ENCODE measurements around the gene JAZF1. TPM values are rescaled to one million over a fixed set of nuclear protein-coding genes. Genes with fewer than 3 reads are reported as not detected.

JAZF1 gene
- total RNA-seq, 4 donors from 2014 or later = 1.6 to 8.6 (median 5.3) TPM

DNA sequence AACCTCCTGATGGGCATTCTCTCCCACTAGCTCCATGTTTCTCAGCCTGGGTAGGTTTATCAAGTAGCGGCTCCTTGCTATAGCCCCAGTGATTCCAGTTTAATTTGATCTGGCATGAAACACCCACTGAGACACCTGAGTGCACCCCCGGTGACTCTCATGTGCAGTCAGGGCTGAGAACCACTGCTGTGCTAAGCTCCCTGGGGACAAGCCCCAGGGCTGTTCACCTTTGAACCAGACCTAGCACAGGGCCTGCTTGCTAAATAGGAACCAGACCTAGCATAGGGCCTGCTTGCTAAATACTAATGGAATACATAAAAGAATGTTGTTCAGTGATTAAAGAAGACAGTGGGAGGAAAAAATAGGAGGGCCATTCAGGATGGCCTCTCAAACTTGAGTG lies 167.6 kb downstream of the JAZF1 start:
- Histone ChIP-seq H3K27ac (no peak overlapping the region), H3K9me3 (no peaks in the 10 kb centered on the region), H3K4me1 (peaks cover 13 to 28% of the 10 kb centered on the region in 2 donors), H3K36me3 (no peaks in the 10 kb centered on the region), H3K4me3 (no peak overlapping the region), H3K27me3 (no peaks in the 10 kb centered on the region)
- ATAC-seq (no peak), DNase-seq (no peak)
- intact Hi-C loops (cut with DNase I; ENCODE audit: low total_unique reads) (no loop called here), in situ Hi-C loops (cut with MboI; ENCODE audit: low sequenced_read_pairs in 4 of 4) (loop anchor here in 3 of 4 donors (5.0 to 25.0 kb wide), 5 partner anchors 88 to 818 kb away; partner anchors contain the start of gene HOXA13 (in 1 of the 3))
- TF ChIP-seq, protein P1, sequence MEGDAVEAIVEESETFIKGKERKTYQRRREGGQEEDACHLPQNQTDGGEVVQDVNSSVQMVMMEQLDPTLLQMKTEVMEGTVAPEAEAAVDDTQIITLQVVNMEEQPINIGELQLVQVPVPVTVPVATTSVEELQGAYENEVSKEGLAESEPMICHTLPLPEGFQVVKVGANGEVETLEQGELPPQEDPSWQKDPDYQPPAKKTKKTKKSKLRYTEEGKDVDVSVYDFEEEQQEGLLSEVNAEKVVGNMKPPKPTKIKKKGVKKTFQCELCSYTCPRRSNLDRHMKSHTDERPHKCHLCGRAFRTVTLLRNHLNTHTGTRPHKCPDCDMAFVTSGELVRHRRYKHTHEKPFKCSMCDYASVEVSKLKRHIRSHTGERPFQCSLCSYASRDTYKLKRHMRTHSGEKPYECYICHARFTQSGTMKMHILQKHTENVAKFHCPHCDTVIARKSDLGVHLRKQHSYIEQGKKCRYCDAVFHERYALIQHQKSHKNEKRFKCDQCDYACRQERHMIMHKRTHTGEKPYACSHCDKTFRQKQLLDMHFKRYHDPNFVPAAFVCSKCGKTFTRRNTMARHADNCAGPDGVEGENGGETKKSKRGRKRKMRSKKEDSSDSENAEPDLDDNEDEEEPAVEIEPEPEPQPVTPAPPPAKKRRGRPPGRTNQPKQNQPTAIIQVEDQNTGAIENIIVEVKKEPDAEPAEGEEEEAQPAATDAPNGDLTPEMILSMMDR (IDR thresholded peaks at IDR 0.05 in 4 of 5, conservative IDR thresholded peaks at IDR 0.05 in 1 of 5) = no peak
- TF ChIP-seq POLR2A (IDR thresholded peaks at IDR 0.05) = no peak

DNA sequence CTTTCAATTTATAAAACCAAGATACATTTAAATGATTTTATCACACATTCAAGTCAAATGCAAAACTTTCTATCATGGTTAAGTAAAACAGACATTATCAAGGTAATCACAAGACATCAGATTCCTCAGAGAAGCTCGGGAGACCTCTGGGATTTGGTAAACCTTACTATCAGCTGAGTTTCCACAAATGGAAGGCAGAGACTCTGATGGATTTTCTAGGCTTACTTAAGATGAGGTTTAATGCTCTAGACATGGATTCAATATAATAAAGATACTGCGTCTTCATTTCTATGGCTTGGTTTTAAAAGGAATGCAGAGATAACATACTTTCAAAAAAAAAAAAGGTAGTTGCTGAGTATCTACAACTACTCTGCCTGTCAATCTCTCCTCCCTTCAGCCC lies 171.7 kb downstream of the JAZF1 start:
- Histone ChIP-seq H3K9me3 (no peaks in the 10 kb centered on the region), H3K27me3 (no peaks in the 10 kb centered on the region), H3K4me3 (no peak overlapping the region), H3K36me3 (no peaks in the 10 kb centered on the region), H3K27ac (no peak overlapping the region), H3K4me1 (peaks cover 19 to 36% of the 10 kb centered on the region in 2 donors)
- intact Hi-C loops (cut with DNase I; ENCODE audit: low total_unique reads) (loop anchor here (5.0 kb wide), 1 partner anchor 93 kb away; no protein-coding TSS in a partner anchor), in situ Hi-C loops (cut with MboI; ENCODE audit: low sequenced_read_pairs in 4 of 4) (loop anchor here in 1 of 4 donors (25.0 kb wide), 1 partner anchor 222 kb away; no protein-coding TSS in a partner anchor)
- ATAC-seq (no peak), DNase-seq (no peak)
- TF ChIP-seq, protein P1 (IDR thresholded peaks at IDR 0.05 in 4 of 5, conservative IDR thresholded peaks at IDR 0.05 in 1 of 5) = no peak
- TF ChIP-seq POLR2A (IDR thresholded peaks at IDR 0.05) = no peak

DNA sequence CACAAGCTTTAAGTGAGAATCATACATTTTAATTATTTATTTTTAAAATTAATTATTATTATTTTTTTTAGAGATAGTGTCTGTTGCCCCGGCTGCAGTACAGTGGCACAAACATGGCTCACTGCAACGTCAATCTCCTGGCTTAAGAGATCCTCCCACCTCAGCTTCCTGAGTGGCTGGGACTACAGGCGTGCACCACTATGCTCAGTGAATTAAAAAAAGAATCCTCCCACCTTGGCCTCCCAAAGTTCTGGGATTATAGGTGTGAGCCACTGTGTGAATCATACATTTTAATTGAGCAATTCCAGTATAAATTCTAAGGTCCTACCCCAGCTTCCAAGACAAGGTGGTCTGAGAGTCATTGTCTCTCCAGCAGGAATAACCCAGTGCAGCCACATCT lies 172.4 kb downstream of the JAZF1 start:
- Histone ChIP-seq H3K27ac (no peak overlapping the region), H3K9me3 (no peaks in the 10 kb centered on the region), H3K4me1 (peaks cover 19 to 36% of the 10 kb centered on the region in 2 donors), H3K36me3 (no peaks in the 10 kb centered on the region), H3K27me3 (no peaks in the 10 kb centered on the region), H3K4me3 (no peak overlapping the region)
- in situ Hi-C loops (cut with MboI; ENCODE audit: low sequenced_read_pairs in 4 of 4) = loop anchor here in 1 of 4 donors (25.0 kb wide), 1 partner anchor 221 kb away; no protein-coding TSS in a partner anchor
- DNase-seq (no peak), ATAC-seq (no peak)
- no peak for TF ChIP-seq POLR2A (IDR thresholded peaks at IDR 0.05)
- TF ChIP-seq, protein P1 (IDR thresholded peaks at IDR 0.05 in 4 of 5, conservative IDR thresholded peaks at IDR 0.05 in 1 of 5) = no peak
- intact Hi-C loops (cut with DNase I; ENCODE audit: low total_unique reads) = loop anchor here (5.0 kb wide), 1 partner anchor 94 kb away; no protein-coding TSS in a partner anchor

DNA sequence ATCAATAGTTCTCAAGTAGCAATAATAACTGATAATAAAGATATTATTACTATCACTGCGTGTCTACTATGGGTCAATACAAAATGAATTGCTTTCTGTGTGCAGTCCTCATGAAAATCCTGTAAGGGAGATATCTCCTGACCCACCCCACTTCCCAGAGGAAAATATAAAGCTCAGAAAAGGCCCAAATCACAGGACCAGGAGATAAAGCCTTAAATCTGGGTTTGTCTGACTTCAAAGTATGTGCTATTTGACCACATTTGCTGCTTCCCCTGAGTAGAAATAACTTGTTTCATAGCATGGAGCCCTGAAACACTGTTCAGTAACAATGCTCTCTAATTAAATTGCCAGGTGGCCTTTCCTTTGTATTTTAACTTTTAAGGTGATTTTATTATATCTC lies 174.1 kb downstream of the JAZF1 start:
- intact Hi-C loops (cut with DNase I; ENCODE audit: low total_unique reads) = loop anchor here (5.0 kb wide), 1 partner anchor 96 kb away; no protein-coding TSS in a partner anchor
- Histone ChIP-seq H3K4me3 (no peak overlapping the region), H3K27me3 (no peaks in the 10 kb centered on the region), H3K36me3 (no peaks in the 10 kb centered on the region), H3K9me3 (no peaks in the 10 kb centered on the region), H3K4me1 (peaks cover 11 to 21% of the 10 kb centered on the region in 2 donors), H3K27ac (peak overlapping the region; percentile 82 to 88 (median 84))
- no peak for DNase-seq
- in situ Hi-C loops (cut with MboI; ENCODE audit: low sequenced_read_pairs in 4 of 4) = loop anchor here in 1 of 4 donors (25.0 kb wide), 1 partner anchor 219 kb away; no protein-coding TSS in a partner anchor
- no peak for ATAC-seq
- TF ChIP-seq, protein P1 (IDR thresholded peaks at IDR 0.05 in 4 of 5, conservative IDR thresholded peaks at IDR 0.05 in 1 of 5) = no peak
- TF ChIP-seq POLR2A (IDR thresholded peaks at IDR 0.05) = no peak
